Natural killer cell (primary cell): Measurements from ENCODE around the gene JCHAIN. TPM values are rescaled to one million over a fixed set of nuclear protein-coding genes. Genes with fewer than 3 reads are reported as not detected.

Experiments used
- ATAC-seq, 3 donors: fragments of 150-1000 bp in 2 of 3; fragments of 200-7000 bp in 1 of 3; cut with Tn5 transposase; 1 replicate in 1 of 3; 2 replicates in 2 of 3; pipeline ENCODE4 v1.10.0; 2021; ENCODE audit warnings: mild to moderate bottlenecking in 2 of 3, moderate library complexity in 2 of 3
- DNase-seq, 2 donors: peaks; one replicate each; pipeline versions ENCODE4 v3.0.0 to v3.0.0-alpha.2; 2013 to 2021; ENCODE audit warnings: mixed read lengths in 1 of 2
- H3K27ac ChIP-seq: one replicate; pipeline ENCODE4 v1.5.1; 2013; ENCODE audit warnings: mild to moderate bottlenecking, low read length
- H3K27me3 ChIP-seq: one replicate; pipeline ENCODE4 v1.6.1; 2013; ENCODE audit warnings: low read length; ENCODE audit not compliant: control insufficient read depth, insufficient read depth
- H3K36me3 ChIP-seq: one replicate; pipeline ENCODE4 v1.6.1; 2013; ENCODE audit warnings: low read length; ENCODE audit not compliant: control insufficient read depth, insufficient read depth
- H3K4me1 ChIP-seq: one replicate; pipeline ENCODE4 v1.6.1; 2013; ENCODE audit warnings: low read length; ENCODE audit not compliant: control insufficient read depth, insufficient read depth
- H3K4me3 ChIP-seq: one replicate; pipeline ENCODE4 v1.5.1; 2013; ENCODE audit warnings: low read length
- H3K9me3 ChIP-seq: one replicate; pipeline ENCODE4 v1.6.1; 2013; ENCODE audit warnings: low read length; ENCODE audit not compliant: control insufficient read depth, insufficient read depth
- H3K27ac Mint-ChIP-seq, 2 donors: one replicate each; pipeline ENCODE4 v1.8.0; 2022; ENCODE audit warnings: mild to moderate bottlenecking in 2 of 2, mixed read lengths in 2 of 2, moderate library complexity in 1 of 2
- H3K27me3 Mint-ChIP-seq, 2 donors: one replicate each; pipeline ENCODE4 v1.8.0; 2022; ENCODE audit warnings: low read depth in 2 of 2, mixed read lengths in 2 of 2
- H3K36me3 Mint-ChIP-seq: one replicate; pipeline ENCODE4 v1.8.0; 2022; ENCODE audit warnings: mixed read lengths
- H3K4me1 Mint-ChIP-seq, 2 donors: one replicate each; pipeline ENCODE4 v1.8.0; 2022; ENCODE audit warnings: mixed read lengths in 2 of 2
- H3K4me3 Mint-ChIP-seq: one replicate; pipeline ENCODE4 v1.8.0; 2022; ENCODE audit warnings: mild to moderate bottlenecking, moderate library complexity, mixed read lengths
- H3K9me3 Mint-ChIP-seq, 2 donors: one replicate each; pipeline ENCODE4 v1.8.0; 2022; ENCODE audit warnings: mixed read lengths in 2 of 2
- WGBS: methylation state at CpG from one replicate; pipeline ENCODE4 v1.1.7; 2013; ENCODE audit warnings: missing lambda C conversion rate; ENCODE audit not compliant: insufficient coverage; 5-methylcytosine and 5-hydroxymethylcytosine counted together
- intact Hi-C: fragments of 100-400 bp; cut with micrococcal nuclease; formaldehyde crosslinking; loops from one replicate; pipeline ENCODE4 v1.14.2; 2022
- total RNA-seq, 4 donors: library from RNA; stranded (reverse); fragments of 120-200 nt in 1 of 4; gene quantifications; one replicate each; pipeline versions ENCODE4 v1.2.3 to v1.2.4, GENCODE V29; 2013 to 2022
- TF ChIP-seq, protein P1 (sequence below): fragments of 200-600 bp; IDR thresholded peaks from one replicate; pipeline ENCODE4 v1.8.0; 2022; ENCODE audit warnings: antibody characterized with exemption

The JCHAIN gene
- total RNA-seq, 3 donors from 2014 or later (not counting 1 experiment from before 2014, with no cell fraction given): 1.6 to 1,035 (median 3.5) TPM

- ATAC-seq: no peak
Measured at GRCh38 chr4:70640192-70640591, 26.1 kb downstream of the JCHAIN start.

GRCh38 chr4:70637239-70637913 is 28.9 kb downstream of the JCHAIN start:
- intact Hi-C loops: no loop called here
- Histone ChIP-seq H3K4me1 (no peaks in the 10 kb centered on the region), H3K36me3 (no peaks in the 10 kb centered on the region), H3K4me3 (no peak overlapping the region), H3K27ac (no peak overlapping the region), H3K27me3 (no peaks in the 10 kb centered on the region), H3K9me3 (no peaks in the 10 kb centered on the region)
- H3K27me3 Mint-ChIP-seq: peaks cover 3 to 13% of the 10 kb centered on the region in 2 donors
- ATAC-seq (no peak), DNase-seq (no peak)
- H3K4me3 Mint-ChIP-seq: no peak overlapping the region
- WGBS: 42% methylated on average over 5 of the region's 8 CpGs
- H3K27ac Mint-ChIP-seq: no peak overlapping the region
- H3K36me3 Mint-ChIP-seq: no peaks in the 10 kb centered on the region
- H3K9me3 Mint-ChIP-seq: no peaks in the 10 kb centered on the region
- no peaks in the 10 kb centered on the region for H3K4me1 Mint-ChIP-seq
- TF ChIP-seq, protein P1, sequence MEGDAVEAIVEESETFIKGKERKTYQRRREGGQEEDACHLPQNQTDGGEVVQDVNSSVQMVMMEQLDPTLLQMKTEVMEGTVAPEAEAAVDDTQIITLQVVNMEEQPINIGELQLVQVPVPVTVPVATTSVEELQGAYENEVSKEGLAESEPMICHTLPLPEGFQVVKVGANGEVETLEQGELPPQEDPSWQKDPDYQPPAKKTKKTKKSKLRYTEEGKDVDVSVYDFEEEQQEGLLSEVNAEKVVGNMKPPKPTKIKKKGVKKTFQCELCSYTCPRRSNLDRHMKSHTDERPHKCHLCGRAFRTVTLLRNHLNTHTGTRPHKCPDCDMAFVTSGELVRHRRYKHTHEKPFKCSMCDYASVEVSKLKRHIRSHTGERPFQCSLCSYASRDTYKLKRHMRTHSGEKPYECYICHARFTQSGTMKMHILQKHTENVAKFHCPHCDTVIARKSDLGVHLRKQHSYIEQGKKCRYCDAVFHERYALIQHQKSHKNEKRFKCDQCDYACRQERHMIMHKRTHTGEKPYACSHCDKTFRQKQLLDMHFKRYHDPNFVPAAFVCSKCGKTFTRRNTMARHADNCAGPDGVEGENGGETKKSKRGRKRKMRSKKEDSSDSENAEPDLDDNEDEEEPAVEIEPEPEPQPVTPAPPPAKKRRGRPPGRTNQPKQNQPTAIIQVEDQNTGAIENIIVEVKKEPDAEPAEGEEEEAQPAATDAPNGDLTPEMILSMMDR: no peak

More at GRCh38 chr4:70640192-70640591, 26.1 kb downstream of the JCHAIN start:
- Mint-ChIP-seq H3K9me3 (no peaks in the 10 kb centered on the region), H3K36me3 (no peaks in the 10 kb centered on the region), H3K27ac (no peak overlapping the region), H3K4me3 (no peak overlapping the region), H3K27me3 (peaks cover 3 to 13% of the 10 kb centered on the region in 2 donors), H3K4me1 (no peaks in the 10 kb centered on the region)
- no peak for DNase-seq
- no peaks in the 10 kb centered on the region for H3K27me3 ChIP-seq
- WGBS: 78% methylated on average over 2 of the region's 2 CpGs
- H3K4me1 ChIP-seq: no peaks in the 10 kb centered on the region
- intact Hi-C loops: no loop called here
- H3K36me3 ChIP-seq: no peaks in the 10 kb centered on the region
- no peak overlapping the region for H3K27ac ChIP-seq
- no peak overlapping the region for H3K4me3 ChIP-seq
- H3K9me3 ChIP-seq: no peaks in the 10 kb centered on the region
- TF ChIP-seq, protein P1: no peak

- Histone ChIP-seq H3K27me3 (no peaks in the 10 kb centered on the region), H3K4me1 (no peaks in the 10 kb centered on the region), H3K9me3 (no peaks in the 10 kb centered on the region), H3K27ac (no peak overlapping the region), H3K4me3 (no peak overlapping the region), H3K36me3 (no peaks in the 10 kb centered on the region)
- ATAC-seq (no peak), DNase-seq (no peak)
- Mint-ChIP-seq H3K9me3 (no peaks in the 10 kb centered on the region), H3K4me3 (no peak overlapping the region), H3K4me1 (no peaks in the 10 kb centered on the region), H3K27me3 (peaks cover 0 to 2% of the 10 kb centered on the region in 2 donors), H3K27ac (no peak overlapping the region), H3K36me3 (no peaks in the 10 kb centered on the region)
- WGBS: 83% methylated on average over 5 of the region's 5 CpGs
- TF ChIP-seq, protein P1: no peak
- intact Hi-C loops: no loop called here
Measured at GRCh38 chr4:70634482-70634881, 31.8 kb downstream of the JCHAIN start.

GRCh38 chr4:70632028-70632427 is 34.3 kb downstream of the JCHAIN start:
- no CpG with 5 or more reads among the region's 1 CpG for WGBS
- intact Hi-C loops: no loop called here
- no peak for ATAC-seq

More at GRCh38 chr4:70632028-70632427, 34.3 kb downstream of the JCHAIN start:
- no peaks in the 10 kb centered on the region for H3K4me1 ChIP-seq
- H3K27me3 ChIP-seq: no peaks in the 10 kb centered on the region
- H3K27ac ChIP-seq: no peak overlapping the region
- H3K4me3 ChIP-seq: no peak overlapping the region
- no peaks in the 10 kb centered on the region for H3K9me3 ChIP-seq
- Mint-ChIP-seq H3K27ac (no peak overlapping the region), H3K27me3 (peaks cover 0 to 2% of the 10 kb centered on the region in 2 donors), H3K4me1 (no peaks in the 10 kb centered on the region), H3K4me3 (no peak overlapping the region), H3K36me3 (no peaks in the 10 kb centered on the region), H3K9me3 (no peaks in the 10 kb centered on the region)
- H3K36me3 ChIP-seq: no peaks in the 10 kb centered on the region
- TF ChIP-seq, protein P1: no peak
- no peak for DNase-seq
